ENCODE results near the gene RSKR. TPM values are rescaled to one million over a fixed set of nuclear protein-coding genes. Genes with fewer than 3 reads are reported as not detected.

The RSKR gene
- total RNA-seq, 4 donors from 2014 or later = 3.1 to 9.9 (median 7.7) TPM

- no peak for TF ChIP-seq CTCF (IDR thresholded peaks at IDR 0.05)
- TF ChIP-seq POLR2A (IDR thresholded peaks at IDR 0.05) = no peak
- Histone ChIP-seq H3K36me3 (peaks cover 26 to 100% (median 65%) of the 10 kb centered on the region in 3 donors), H3K27ac (no peak overlapping the region), H3K4me1 (no peaks in the 10 kb centered on the region), H3K27me3 (no peaks in the 10 kb centered on the region), H3K9me3 (no peaks in the 10 kb centered on the region), H3K4me3 (no peak overlapping the region)
- intact Hi-C loops (cut with DNase I) = no loop called here
- no peak for DNase-seq
- 95 to 98% methylated on average over 3 of the region's 3 CpGs for WGBS, 2 donors
Observed at GRCh38 chr17:28622186-28622585, 8.2 kb upstream of the RSKR start.

GRCh38 chr17:28620010-28620409 is 6.0 kb upstream of the RSKR start:
- Histone ChIP-seq H3K27me3 (no peaks in the 10 kb centered on the region), H3K4me3 (no peak overlapping the region), H3K4me1 (no peaks in the 10 kb centered on the region), H3K36me3 (peaks cover 46 to 100% (median 79%) of the 10 kb centered on the region in 3 donors), H3K9me3 (no peaks in the 10 kb centered on the region), H3K27ac (no peak overlapping the region)
- 84 to 87% methylated on average over 2 of the region's 2 CpGs for WGBS, 2 donors
- TF ChIP-seq CTCF (IDR thresholded peaks at IDR 0.05) (no peak), POLR2A (IDR thresholded peaks at IDR 0.05) (no peak)
- no peak for DNase-seq
- intact Hi-C loops (cut with DNase I) = no loop called here

GRCh38 chr17:28618464-28618863 is 4.5 kb upstream of the RSKR start:
- Histone ChIP-seq H3K4me1 (no peaks in the 10 kb centered on the region), H3K36me3 (peaks cover 42 to 100% (median 78%) of the 10 kb centered on the region in 3 donors), H3K4me3 (no peak overlapping the region), H3K27ac (no peak overlapping the region), H3K9me3 (no peaks in the 10 kb centered on the region), H3K27me3 (no peaks in the 10 kb centered on the region)
- DNase-seq = no peak
- intact Hi-C loops (cut with DNase I) = loop anchor here (10.0 kb wide), 1 partner anchor 124 kb away; no protein-coding TSS in a partner anchor
- 91 to 92% methylated on average over 3 of the region's 3 CpGs for WGBS, 2 donors
- TF ChIP-seq CTCF (IDR thresholded peaks at IDR 0.05) = no peak
- no peak for TF ChIP-seq POLR2A (IDR thresholded peaks at IDR 0.05)

- no peak overlapping the region for H3K4me3 ChIP-seq
- no peak overlapping the region for H3K27ac ChIP-seq
- peaks cover 42 to 99% (median 67%) of the 10 kb centered on the region in 3 donors for H3K36me3 ChIP-seq
- intact Hi-C loops (cut with DNase I) = loop anchor here (10.0 kb wide), 1 partner anchor 121 kb away; no protein-coding TSS in a partner anchor
- TF ChIP-seq CTCF (IDR thresholded peaks at IDR 0.05) = no peak
- no peaks in the 10 kb centered on the region for H3K9me3 ChIP-seq
- 78 to 84% methylated on average over 5 to 7 of the region's 7 CpGs for WGBS, 2 donors
- H3K27me3 ChIP-seq = no peaks in the 10 kb centered on the region
- no peaks in the 10 kb centered on the region for H3K4me1 ChIP-seq
- no peak for DNase-seq
Observed at GRCh38 chr17:28616281-28616680, 2.3 kb upstream of the RSKR start.

GRCh38 chr17:28615260-28615940 is 1.4 kb upstream of the RSKR start:
- 70 to 91% methylated on average over 2 to 4 of the region's 4 CpGs for WGBS, 2 donors
- TF ChIP-seq POLR2A (IDR thresholded peaks at IDR 0.05) = no peak
- no peak for DNase-seq
- no peak overlapping the region for H3K27ac ChIP-seq
- peaks cover 39 to 99% (median 59%) of the 10 kb centered on the region in 3 donors for H3K36me3 ChIP-seq
- no peaks in the 10 kb centered on the region for H3K4me1 ChIP-seq
- H3K27me3 ChIP-seq = no peaks in the 10 kb centered on the region
- H3K4me3 ChIP-seq = no peak overlapping the region
- no peaks in the 10 kb centered on the region for H3K9me3 ChIP-seq
- intact Hi-C loops (cut with DNase I) = loop anchor here (10.0 kb wide), 1 partner anchor 121 kb away; no protein-coding TSS in a partner anchor
